ENCODE results near the gene DFFA.

- TF ChIP-seq CTCF (IDR thresholded peaks at IDR 0.05) (no peak), POLR2AphosphoS5 (IDR thresholded peaks at IDR 0.05) (no peak)
Observed at GRCh38 chr1:10467078-10467477, 5.3 kb downstream of the DFFA start.
